WTC11 (cell line): ENCODE results near the gene VIM. TPM values are rescaled to one million over a fixed set of nuclear protein-coding genes. Genes with fewer than 3 reads are reported as not detected.

ENCODE experiments used
- ATAC-seq: fragments of 200-7000 bp; cut with Tn5 transposase; 2 replicates; pipeline ENCODE4 v1.10.0; 2021; ENCODE audit warnings: mild to moderate bottlenecking, moderate library complexity
- CTCF ChIA-PET: fragments of 300-600 bp; sonication (Branson Sonifier 250); formaldehyde crosslinking; loops from one replicate; lab custom pipeline; 2021; ENCODE audit warnings: antibody characterized with exemption; lab: Charles Lee
- POLR2A ChIA-PET: fragments of 350-600 bp; sonication (Branson Sonifier 250); formaldehyde crosslinking; loops from one replicate; lab custom pipeline; 2021; ENCODE audit warnings: antibody characterized with exemption; lab: Charles Lee
- DNase-seq: peaks from one replicate; pipeline ENCODE4 v3.0.0; 2021; ENCODE audit warnings: low spot score
- H3K27ac Mint-ChIP-seq: 2 replicates; pipeline ENCODE4 v1.8.0; 2021; ENCODE audit warnings: mixed read lengths
- H3K27me3 Mint-ChIP-seq: 2 replicates; pipeline ENCODE4 v1.8.0; 2021; ENCODE audit warnings: low read depth, mild to moderate bottlenecking, moderate library complexity, mixed read lengths
- H3K36me3 Mint-ChIP-seq: 2 replicates; pipeline ENCODE4 v1.8.0; 2021; ENCODE audit warnings: mixed read lengths
- H3K4me1 Mint-ChIP-seq: 2 replicates; pipeline ENCODE4 v1.8.0; 2022; ENCODE audit warnings: mixed read lengths
- H3K4me3 Mint-ChIP-seq: 2 replicates; pipeline ENCODE4 v1.8.0; 2021; ENCODE audit warnings: mild to moderate bottlenecking, moderate library complexity, mixed read lengths
- H3K9me3 Mint-ChIP-seq: 2 replicates; pipeline ENCODE4 v1.8.0; 2021; ENCODE audit warnings: mixed read lengths
- AFF4 ChIP-seq: sonication (generic); formaldehyde crosslinking; IDR thresholded peaks from 2 replicates; pipeline ENCODE4 v1.8.1; 2023; ENCODE audit warnings: mild to moderate bottlenecking, missing genetic modification reagents, borderline replicate concordance
- ATF3 ChIP-seq: sonication (generic); formaldehyde crosslinking; conservative IDR thresholded peaks from 2 replicates; pipeline ENCODE4 v1.8.1; 2022; ENCODE audit warnings: mild to moderate bottlenecking, missing genetic modification reagents
- E2F1 ChIP-seq: sonication (generic); formaldehyde crosslinking; IDR thresholded peaks from 2 replicates; pipeline ENCODE4 v1.8.0; 2022; ENCODE audit warnings: mild to moderate bottlenecking, missing genetic modification reagents
- ELF4 ChIP-seq: sonication (generic); formaldehyde crosslinking; IDR thresholded peaks from 2 replicates; pipeline ENCODE4 v1.8.1; 2022; ENCODE audit warnings: low read depth, mild to moderate bottlenecking, moderate library complexity, missing genetic modification reagents
- ESRRA ChIP-seq: sonication (generic); formaldehyde crosslinking; IDR thresholded peaks from 2 replicates; pipeline ENCODE4 v1.8.1; 2022; ENCODE audit warnings: mild to moderate bottlenecking, missing genetic modification reagents, borderline replicate concordance
- FOXP1 ChIP-seq: sonication (generic); formaldehyde crosslinking; IDR thresholded peaks from 2 replicates; pipeline ENCODE4 v1.8.0; 2022; ENCODE audit warnings: missing genetic modification reagents, mild to moderate bottlenecking, moderate library complexity, borderline replicate concordance
- FOXP4 ChIP-seq: sonication (generic); formaldehyde crosslinking; IDR thresholded peaks from 2 replicates; pipeline ENCODE4 v1.8.0; 2022; ENCODE audit warnings: mild to moderate bottlenecking, missing genetic modification reagents
- GABPB1 ChIP-seq: sonication (generic); formaldehyde crosslinking; IDR thresholded peaks from 2 replicates; pipeline ENCODE4 v1.8.1; 2023; ENCODE audit warnings: mild to moderate bottlenecking, missing genetic modification reagents
- HMGXB4 ChIP-seq: sonication (generic); formaldehyde crosslinking; IDR thresholded peaks from 2 replicates; pipeline ENCODE4 v1.8.1; 2023; ENCODE audit warnings: mild to moderate bottlenecking, moderate library complexity, missing genetic modification reagents
- IRF2 ChIP-seq: sonication (generic); formaldehyde crosslinking; IDR thresholded peaks from 2 replicates; pipeline ENCODE4 v1.8.0; 2022; ENCODE audit warnings: low read depth, missing genetic modification reagents, borderline replicate concordance
- JAZF1 ChIP-seq: fragments of 250-450 bp; sonication (Bioruptor Pico); IDR thresholded peaks from 2 replicates; pipeline ENCODE4 v1.9.0; 2021; ENCODE audit warnings: moderate library complexity, mild to moderate bottlenecking, inconsistent platforms
- JUN ChIP-seq: sonication (generic); formaldehyde crosslinking; IDR thresholded peaks from 2 replicates; pipeline ENCODE4 v1.8.0; 2023; ENCODE audit warnings: mild to moderate bottlenecking, missing genetic modification reagents
- SOX15 ChIP-seq: fragments of 250-450 bp; sonication (Bioruptor Pico); IDR thresholded peaks from 2 replicates; pipeline ENCODE4 v1.9.0; 2021; ENCODE audit warnings: mild to moderate bottlenecking
- TP53 ChIP-seq: sonication (generic); formaldehyde crosslinking; IDR thresholded peaks from 2 replicates; pipeline ENCODE4 v1.8.1; 2023; ENCODE audit warnings: mild to moderate bottlenecking, missing genetic modification reagents
- USF1 ChIP-seq: sonication (generic); formaldehyde crosslinking; IDR thresholded peaks from 2 replicates; pipeline ENCODE4 v1.8.0; 2022; ENCODE audit warnings: mild to moderate bottlenecking, missing genetic modification reagents
- ZBTB21 ChIP-seq: sonication (generic); formaldehyde crosslinking; IDR thresholded peaks from 2 replicates; pipeline ENCODE4 v1.8.1; 2023; ENCODE audit warnings: mild to moderate bottlenecking, missing genetic modification reagents, borderline replicate concordance
- ZNF232 ChIP-seq: sonication (generic); formaldehyde crosslinking; IDR thresholded peaks from 2 replicates; pipeline ENCODE4 v1.8.0; 2022; ENCODE audit warnings: mild to moderate bottlenecking, missing genetic modification reagents
- ZNF263 ChIP-seq: sonication (generic); formaldehyde crosslinking; IDR thresholded peaks from 2 replicates; pipeline ENCODE4 v1.8.1; 2022; ENCODE audit warnings: low read depth, mild to moderate bottlenecking, moderate library complexity, missing genetic modification reagents
- ZNF512 ChIP-seq: sonication (generic); formaldehyde crosslinking; IDR thresholded peaks from 2 replicates; pipeline ENCODE4 v1.8.1; 2022; ENCODE audit warnings: missing genetic modification reagents, borderline replicate concordance
- ZNF671 ChIP-seq: fragments of 250-450 bp; sonication (Bioruptor Pico); IDR thresholded peaks from 2 replicates; pipeline ENCODE4 v1.8.0; 2021; ENCODE audit warnings: mild to moderate bottlenecking
- total RNA-seq: library from RNA; stranded (reverse); gene quantifications from 3 replicates; pipeline ENCODE4 v1.2.3, GENCODE V29; 2021

Gene VIM
- total RNA-seq, 1 experiment from 2014 or later, result 74.1 TPM

- no peak for TF ChIP-seq FOXP4
- no peak for TF ChIP-seq JAZF1 (CRISPR knock-in tag)
- TF ChIP-seq TP53 (CRISPR knock-in tag), result no peak
- no peak for TF ChIP-seq AFF4
- TF ChIP-seq FOXP1 (CRISPR knock-in tag), result no peak
- TF ChIP-seq ZNF512 (CRISPR knock-in tag), result no peak
These were observed 27.5 kb downstream of the VIM start (continued) for GRCh38 chr10:17255512-17255911.

- Mint-ChIP-seq H3K36me3 (0 out of 2 replicates have a peak, but pooled peaks cover 2% of the 10 kb centered on the region), H3K4me1 (peaks cover 6% of the 10 kb centered on the region), H3K27me3 (no peaks in the 10 kb centered on the region), H3K4me3 (no peak overlapping the region), H3K27ac (no peak overlapping the region), H3K9me3 (peaks cover 20% of the 10 kb centered on the region)
- POLR2A ChIA-PET, result interaction anchor here (1.1 kb wide), 1 partner anchor 11 kb away, joined by 5 read pairs; no protein-coding TSS in a partner anchor
- DNase-seq, result no peak
- CTCF ChIA-PET, result interaction anchor here (0.7 kb wide), 2 partner anchors 364 to 475 kb away, joined by 3 to 4 read pairs; no protein-coding TSS in a partner anchor
- no peak for ATAC-seq
- TF ChIP-seq ZNF671 (CRISPR knock-in tag), result no peak
- TF ChIP-seq ELF4 (CRISPR knock-in tag), result no peak
- no peak for TF ChIP-seq HMGXB4 (CRISPR knock-in tag)
- no peak for TF ChIP-seq ZNF263 (CRISPR knock-in tag)
- no peak for TF ChIP-seq ZBTB21 (CRISPR knock-in tag)
- TF ChIP-seq USF1 (CRISPR knock-in tag), result no peak
- no peak for TF ChIP-seq SOX15 (CRISPR knock-in tag)
- no peak for TF ChIP-seq E2F1 (CRISPR knock-in tag)
- no peak for TF ChIP-seq ZNF232 (CRISPR knock-in tag)
- no peak for TF ChIP-seq JUN (CRISPR knock-in tag)
- TF ChIP-seq ESRRA (CRISPR knock-in tag), result no peak
- no peak for TF ChIP-seq IRF2 (CRISPR knock-in tag)
- TF ChIP-seq ATF3 (CRISPR knock-in tag), result no peak
- no peak for TF ChIP-seq GABPB1 (CRISPR knock-in tag)
These were observed 28.0 kb downstream of the VIM start for GRCh38 chr10:17256051-17256450.
